DMS 273 (cell line): ENCODE measurements around the gene CBX2.

ENCODE experiments used
- DNase-seq: peaks from one replicate; lab custom pipeline; 2025; ENCODE audit not compliant: unreplicated experiment; lab: John Stamatoyannopoulos, UW

The CBX2 gene

DNA sequence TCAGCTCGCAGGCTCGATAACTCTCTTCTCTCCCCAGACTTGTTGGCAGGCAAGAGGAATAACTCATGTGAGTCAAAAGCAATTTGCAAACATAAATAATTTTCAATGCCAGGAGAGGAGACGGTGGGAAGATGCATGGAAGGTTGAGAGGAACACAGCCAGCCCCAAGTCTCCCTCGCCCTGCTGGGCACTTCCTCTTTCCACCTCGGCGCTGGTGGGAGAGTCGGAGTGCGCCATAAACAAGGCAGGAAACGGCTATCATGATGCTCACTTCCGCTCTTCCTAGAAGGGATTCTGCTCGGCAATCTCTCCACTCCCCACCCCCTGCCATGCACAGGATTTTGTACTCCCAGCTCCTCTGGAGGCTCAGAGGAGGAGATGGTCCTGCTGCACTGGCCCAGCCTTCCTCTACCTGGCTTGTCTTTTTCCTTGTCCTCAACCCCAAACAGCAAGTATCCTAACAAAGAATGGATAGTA is 48.3 kb downstream of the CBX2 start:
- DNase-seq: no peak

DNA sequence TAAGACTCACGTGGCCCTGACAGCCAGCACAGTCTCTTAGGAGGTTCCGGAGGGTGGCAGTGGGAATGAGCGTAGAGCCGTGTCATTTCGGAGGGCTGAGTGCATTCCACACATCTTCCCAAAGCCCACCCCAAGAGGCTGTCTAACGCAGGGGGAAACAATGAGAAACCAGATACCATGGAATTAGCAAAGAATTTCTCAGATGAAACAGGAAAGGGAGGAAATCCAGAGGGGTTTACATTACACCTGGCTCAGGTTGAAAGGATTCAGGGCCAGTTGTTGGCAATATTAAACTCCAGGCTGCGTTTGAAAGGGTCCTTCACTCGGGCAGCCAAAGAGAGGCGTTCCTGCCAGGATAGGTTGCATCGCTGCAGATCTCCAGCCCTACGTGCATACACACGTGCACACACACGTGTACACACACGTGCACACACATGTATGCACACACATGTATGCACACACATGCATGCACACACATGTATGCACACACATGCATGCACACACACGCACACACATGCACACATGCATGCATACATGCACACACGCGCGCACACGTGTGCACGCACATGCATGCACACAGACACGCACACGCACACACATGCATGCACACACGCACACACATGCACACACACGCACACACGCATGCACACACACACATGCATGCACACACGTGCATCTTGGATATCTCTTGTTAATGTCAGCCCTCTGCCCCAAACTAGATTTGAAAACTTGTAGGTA is 49.1 kb downstream of the CBX2 start:
- no peak for DNase-seq

DNA sequence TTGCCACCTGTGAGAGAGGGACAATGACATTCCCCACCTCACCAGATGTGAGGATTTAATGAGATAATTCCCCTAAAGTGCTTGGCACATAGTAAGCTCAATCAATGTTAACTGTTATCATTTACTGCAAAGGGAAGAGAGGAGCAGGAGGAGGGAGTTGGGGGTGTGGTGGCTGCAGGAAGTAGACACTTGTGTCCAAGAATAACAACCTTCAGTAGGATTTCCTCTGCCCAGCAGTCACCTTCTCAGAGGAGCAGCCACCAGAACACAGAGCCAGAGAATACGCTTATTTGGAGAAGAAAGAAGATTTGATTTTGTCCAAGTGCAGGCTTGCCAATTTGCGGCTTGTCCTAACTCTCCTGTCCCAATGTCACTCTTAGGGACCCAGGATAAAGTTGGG is 51.1 kb downstream of the CBX2 start:
- no peak for DNase-seq

DNA sequence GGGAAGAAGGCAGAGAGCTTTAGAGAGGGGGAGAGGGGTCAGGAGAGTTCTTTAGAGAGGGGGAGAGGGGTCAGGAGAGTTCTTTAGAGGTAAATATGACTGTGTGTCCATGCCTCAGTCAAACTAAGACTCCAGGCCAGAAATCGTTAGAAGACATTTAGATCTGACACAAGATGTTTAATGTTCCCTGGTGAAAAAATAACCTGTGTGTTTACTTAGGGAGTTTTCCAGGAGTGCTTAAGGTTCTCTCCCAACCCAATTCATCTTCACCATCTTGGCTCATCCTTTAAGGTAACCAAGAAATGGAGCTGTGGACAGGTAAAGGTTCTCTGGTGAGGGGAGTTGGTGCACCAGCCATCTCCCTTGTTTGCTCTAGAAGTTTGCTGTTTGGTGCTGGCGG is 51.5 kb downstream of the CBX2 start:
- DNase-seq: no peak

DNA sequence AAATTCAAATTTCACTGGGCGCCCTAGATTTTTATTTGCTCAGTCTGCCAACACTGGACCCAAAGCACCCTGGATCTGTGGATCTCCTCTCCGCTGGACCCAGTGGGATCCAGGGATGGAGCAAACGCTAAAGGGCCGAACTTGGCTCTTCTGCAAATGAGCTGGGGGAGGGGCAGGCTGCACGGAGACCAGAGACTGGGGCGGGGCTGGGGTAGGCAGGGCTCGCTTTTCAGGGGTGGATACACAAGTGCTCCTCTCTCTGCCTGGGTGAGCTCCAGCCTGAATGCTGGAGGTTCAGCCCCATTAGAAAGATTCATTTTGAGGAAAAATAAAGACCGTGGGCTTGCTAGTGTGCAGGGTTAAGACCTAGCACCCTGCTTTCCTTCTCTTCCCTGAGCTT is 52.4 kb downstream of the CBX2 start:
- no peak for DNase-seq

DNA sequence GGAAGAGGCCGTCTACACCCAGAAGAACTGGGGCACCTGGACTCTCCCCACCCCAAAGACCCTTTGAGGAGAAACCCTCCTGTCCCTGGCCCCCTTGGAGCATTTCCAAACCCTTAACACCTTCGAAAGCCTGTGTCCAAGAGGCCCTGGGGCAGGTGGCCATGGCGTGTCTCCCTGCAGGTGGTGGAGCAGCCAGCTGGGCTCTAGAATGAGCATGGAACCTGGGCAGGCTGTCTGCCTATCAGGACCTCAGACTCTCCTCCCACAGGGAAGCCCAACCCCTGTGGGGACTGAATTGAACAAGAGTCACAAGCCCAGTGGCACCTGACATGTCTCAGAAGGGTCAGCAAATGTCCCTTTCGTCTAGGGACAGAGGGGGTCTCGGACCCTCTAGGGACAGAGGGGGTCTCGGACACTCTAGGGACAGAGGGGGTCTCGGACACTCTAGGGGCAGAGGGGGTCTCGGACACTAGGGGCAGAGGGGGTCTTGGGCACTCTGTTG is 52.9 kb downstream of the CBX2 start:
- DNase-seq: peak; percentile 43

DNA sequence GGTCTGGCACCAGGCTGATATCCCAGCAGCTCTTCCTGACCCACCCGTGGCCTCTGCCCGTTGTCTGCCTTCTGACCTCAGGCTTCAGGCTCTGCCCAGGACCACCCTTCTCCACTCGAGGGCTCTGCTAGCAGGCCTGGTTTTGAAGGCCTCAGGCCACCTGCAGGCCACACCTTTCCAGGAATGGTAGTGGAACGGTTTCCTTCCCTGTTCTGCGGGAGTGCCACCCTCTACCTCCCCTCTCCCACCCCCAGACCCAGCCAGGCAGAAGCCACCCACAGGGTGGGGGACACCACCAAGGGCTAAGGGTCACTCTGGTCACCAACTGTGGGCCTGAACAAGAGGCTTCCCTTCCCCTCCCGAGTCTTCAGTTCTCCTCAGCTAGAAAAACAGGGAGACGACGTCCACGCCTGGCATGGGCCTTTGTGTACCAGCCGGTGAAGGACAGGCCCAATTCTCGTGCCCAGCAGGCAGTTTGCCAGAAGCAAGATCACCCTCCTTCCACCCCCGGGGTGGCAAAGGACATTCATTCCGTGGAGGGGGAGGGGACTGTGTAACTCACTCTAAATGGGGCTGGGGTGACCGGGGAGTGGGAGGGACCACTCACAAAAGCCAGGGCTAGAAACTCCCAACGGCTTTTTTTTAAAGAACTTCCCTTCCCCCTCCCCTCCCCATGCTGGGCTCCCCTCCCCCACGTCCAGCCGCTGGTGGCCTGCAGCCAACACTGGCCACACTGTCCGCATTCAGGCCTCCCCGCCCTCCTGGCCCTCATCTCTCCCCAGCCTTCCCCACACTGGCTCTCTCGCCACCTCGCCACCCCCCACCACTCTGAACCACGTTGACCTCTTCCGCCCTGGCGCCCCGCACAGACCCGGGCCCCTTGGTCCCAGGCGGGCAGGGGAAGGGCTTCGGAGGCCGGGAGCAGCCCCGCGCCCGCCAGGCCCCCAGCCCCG is 53.6 kb downstream of the CBX2 start:
- DNase-seq: no peak

DNA sequence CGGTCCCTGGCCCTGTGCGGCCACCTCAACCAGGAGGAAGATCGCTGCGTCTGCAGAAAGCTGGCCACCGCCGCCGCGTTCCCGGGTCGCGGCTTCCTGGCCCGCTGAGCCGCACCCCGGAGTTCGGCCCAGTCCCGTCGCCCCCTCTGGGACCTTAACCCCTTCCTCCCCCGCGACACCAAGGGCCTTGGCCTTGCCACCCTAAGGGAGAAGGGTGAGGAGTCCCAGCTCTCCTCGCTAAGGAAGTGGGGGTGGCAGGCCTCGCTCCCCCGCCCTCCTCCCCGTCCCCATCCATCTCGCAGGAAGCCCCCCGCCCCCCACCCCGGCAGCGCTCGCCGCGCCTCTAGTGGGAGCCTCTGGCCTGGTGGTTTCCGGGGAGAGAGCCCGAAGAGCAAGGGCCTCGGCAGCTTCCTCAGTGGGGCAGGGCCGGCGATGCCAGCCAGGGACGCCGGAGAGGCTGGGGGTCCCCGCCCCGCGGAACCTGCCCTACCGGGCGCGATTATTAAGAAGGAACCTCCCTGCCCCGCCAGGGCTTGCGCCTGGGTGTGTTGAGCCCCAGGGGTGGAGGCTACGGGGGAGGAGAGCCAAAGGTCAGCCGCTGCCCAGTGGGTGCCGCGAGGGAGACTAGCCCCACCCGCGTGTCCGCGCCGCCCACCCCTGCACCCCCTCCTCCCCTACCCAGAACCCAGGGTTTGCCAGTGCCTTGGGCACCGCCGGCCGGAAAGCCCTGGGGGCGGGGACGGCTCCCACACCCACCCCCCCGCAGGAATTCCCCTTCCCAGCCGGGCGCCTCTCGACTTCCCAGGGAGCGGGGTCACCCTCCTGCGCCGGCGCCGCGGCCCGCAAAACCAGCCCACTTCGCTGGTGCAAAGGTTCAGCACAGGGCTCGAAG is 54.5 kb downstream of the CBX2 start:
- DNase-seq: no peak

DNA sequence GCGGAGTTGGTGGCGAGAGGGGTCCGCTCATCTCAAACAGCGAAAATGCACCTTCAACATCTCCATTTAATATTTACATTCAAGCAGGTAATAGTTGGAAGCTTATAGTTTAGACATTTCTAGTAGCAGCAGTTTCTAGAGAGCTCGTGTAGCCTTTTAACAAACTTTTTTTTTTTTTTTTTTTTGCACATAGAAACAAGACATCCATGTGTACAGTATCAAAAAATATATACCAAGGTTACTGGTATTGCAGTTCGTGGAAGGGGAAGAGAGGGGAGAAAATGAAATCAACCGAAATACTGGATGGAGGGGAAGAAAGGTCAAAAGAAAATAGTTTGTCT is 55.1 kb downstream of the CBX2 start:
- DNase-seq: no peak

DNA sequence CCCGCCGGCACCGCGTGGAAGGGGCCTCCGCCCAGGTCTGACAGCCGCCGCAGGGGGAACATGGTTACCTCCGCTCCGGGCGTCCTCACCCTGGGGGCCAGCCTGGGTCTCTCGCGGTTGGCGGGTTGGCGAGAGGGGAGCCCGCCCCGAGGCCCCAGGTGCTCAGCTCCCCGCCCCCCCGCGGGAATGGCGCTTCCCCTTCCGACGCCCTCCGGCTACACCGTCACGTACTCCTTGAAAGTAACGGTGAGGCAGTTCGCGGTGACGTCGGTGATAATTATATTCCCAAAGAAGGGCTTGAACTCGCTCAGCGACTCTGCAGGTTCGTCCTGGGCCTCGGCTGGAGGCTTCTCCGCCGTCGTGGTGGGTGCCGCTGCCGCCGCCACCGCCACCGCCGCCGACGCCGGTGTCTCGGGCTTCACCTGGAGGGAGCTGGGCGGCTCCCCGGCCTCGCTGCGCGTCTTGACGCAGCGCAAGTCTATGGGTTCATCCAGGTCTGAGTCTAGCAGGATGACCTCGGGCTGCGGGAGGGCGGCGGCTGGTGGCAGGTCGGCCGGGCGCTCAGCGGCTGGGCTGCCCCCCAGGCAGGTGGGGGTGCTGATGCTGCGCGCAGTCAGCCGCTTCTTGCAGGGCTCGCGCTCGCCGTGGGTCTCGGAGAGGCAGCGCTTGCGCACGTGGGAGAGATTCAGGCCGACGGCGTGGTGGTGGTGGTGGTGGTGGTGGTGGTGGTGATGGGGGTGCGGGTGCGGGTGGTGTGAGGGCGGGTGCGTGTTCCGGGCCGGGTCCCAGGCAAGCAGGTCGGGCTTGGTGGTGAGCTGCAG is 56.0 kb downstream of the CBX2 start:
- no peak for DNase-seq

DNA sequence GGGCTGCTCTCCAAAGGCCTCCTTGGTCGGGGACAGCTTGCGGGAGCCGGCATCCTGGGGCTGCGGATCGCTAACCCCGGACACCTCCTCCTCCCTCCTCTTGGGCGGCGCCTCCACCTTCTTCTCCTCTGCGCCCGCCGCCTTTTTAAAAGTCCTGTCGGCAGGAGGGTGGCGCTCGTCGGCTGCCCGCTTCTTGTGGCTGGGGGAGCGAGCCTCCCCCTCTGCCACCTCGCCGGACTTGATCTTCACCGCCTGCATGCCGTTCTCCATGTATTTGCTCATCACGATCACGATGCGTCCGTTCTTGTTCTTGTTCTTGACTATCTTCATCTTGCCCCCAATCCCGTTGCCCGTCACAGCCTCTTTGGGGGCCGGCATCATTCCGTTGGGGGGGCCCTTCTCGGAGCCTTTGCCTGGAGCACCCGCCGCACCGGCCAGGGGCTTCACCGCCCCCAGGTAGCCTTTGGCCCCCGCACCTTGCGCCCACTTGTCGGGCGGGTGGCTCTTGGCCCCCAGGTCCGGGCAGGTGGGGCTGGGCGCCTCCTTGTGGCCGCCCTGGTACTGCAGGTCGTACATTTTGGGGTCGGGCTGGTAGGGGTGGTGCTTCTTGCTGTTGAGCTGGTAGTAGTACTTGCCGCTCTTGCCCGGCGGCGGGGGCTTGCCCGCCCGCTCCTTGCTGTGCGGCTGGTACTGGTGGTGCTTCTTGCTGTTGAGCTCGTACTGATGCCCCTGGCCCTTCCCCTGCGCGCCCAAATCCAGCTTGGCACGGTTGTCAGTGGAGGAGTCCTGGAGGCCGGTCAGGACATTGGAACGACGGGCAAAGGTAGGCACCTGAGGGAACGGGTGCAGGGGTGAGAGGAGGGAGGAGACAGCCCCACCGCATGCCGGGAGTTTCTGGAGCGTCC is 56.9 kb downstream of the CBX2 start:
- DNase-seq: peak; percentile 33

DNA sequence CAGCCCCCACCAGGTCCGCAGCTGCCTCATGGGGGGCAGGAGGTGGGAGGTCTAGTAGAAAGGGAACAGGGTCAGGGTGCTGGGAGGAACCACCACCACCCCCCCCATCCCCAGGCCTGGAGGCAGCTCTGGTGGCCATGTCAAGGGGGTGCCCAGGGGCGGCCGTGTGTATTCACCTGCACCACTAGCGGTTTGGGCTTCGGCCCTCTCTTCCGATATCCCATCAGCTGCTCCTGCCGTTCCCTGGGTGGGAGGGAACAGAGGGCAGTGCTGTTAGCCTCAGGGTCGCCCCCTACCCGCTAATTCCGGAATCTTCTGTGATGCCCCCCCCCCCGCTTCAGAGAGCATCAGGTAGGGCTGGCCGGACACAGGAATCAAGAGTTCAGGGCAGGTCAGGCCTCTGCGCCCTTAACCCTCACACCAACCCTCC is 57.5 kb downstream of the CBX2 start:
- peak; percentile 26 for DNase-seq

DNA sequence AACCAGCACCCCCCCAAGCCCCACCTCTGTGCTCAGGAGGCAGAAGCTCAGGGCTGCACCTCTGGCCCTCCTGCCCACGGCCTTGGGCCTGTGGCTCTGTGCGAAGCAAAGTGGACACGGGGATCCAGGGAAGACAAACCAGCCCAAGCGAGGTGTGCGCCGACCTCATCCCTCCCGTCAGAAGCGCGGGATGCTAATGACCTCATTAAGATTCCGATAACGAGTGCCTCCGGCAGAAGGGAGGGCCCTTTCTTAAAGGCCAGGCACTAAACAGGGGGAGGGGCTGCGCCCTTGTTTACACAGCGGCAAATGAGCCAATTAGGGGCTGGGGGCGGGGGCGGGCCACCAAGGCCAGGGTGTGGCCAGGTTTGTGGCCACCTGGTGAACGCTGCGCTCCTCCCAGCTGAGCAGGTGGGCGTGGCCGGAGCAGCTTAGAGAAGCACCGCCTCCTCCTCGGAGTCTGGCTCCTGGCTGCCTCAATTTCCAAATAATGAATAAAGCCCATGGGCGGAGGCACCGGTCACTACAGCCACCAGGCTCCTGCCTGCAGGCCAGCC is 58.1 kb downstream of the CBX2 start:
- DNase-seq: no peak

DNA sequence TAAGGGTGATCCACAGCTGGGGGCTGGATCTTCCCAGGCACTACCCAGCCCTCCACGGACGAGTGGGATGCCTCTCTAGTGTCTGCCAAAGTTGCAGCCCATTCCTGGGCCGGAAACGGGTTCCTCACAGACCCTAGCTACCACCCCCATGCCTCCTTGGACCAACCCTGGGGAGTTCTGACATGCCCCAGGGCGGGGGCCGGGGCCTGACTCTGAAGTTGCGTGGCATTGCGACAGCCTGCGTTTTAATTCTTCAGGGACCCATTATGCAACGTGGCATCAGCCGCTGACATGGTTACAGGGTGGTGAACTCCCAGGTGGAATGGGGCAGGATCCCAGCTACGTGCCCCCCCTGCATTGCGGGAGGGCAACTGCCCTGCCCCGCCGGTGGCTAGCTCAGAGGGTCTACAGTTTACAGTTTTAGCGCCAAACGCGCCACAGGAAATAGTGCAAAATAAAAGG is 58.6 kb downstream of the CBX2 start:
- DNase-seq: no peak

DNA sequence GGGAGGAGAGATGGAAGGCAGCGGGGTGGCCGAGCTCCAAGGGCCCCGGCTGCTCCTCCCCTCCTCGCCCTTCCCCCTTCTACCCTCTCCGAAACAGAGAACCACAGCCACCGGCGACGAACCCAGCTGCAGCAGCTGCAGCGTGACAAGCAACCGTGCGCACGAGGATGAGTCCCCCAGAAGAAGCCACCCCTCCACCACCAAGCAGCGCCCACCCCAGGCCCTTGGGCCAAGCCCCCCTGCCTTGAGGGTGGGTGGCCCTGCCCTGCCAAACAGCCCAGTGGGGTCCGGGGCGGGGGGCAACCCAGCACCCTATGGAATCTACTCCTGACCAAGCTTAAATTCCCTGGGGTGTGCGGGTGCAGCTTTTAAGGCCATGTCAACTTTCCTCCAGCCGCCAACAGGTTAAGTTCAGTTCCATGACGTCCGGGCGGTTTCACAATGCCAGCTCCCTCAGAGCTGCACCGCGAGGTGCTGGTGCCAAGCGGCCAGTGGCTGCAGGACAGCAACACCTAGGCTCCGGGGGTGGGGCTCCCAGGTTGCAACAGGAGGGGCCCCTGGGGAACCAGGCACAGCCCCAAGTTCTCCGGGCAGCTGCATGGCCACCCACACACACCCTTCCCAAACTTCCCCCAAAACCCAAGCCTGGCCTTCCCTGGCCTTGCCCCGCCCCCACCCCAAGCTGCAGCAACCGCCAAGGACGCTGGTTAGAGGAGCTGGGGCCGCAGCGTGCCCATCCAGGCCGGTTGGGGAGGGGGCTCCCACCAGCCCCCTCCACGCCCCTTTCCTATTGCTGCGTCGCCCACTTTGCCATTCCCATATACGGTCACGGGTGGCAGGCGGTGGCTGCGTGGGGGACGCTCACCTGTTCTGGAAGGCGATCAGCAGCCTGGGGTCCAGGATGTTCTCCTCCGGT is 59.3 kb downstream of the CBX2 start:
- peak; percentile 52 for DNase-seq
